ENCODE data around the gene KRT79.

The KRT79 gene

GRCh38 chr12:52818388-52818787 is 15.7 kb downstream of the KRT79 start:
- DNase-seq (ENCODE audit: low read depth): no peak
- no peak overlapping the region for H3K4me3 ChIP-seq (ENCODE audit: low read depth, low read length)
- TF ChIP-seq CTCF (conservative IDR thresholded peaks at IDR 0.05; ENCODE audit: low read depth, low read length): no peak

DNA sequence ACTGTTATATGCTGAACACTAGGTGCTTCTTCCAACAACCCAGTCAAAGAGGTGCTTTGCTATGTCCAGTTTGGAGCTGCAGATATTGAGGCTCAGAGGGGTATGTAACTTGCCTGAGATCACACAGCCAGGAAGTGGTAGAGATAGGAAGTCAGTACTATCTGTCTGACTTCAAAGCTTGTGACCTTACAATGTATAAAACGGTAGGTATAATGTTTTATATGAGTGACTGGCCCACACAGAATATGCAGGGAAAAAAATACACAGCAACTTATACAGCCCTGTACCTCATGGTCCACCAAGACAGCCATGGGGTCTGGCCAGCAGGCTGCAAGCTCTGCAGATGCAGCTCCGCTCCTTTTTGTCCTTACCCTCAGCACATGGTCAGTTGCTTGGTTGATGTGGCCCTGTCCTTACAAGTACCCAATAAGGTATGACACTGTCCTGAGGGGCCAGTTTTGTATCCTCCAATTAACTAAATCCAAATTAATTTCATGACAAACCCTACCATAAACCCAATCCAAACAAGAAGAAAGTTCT is 16.3 kb downstream of the KRT79 start:
- no peak overlapping the region for H3K4me3 ChIP-seq (ENCODE audit: low read depth, low read length)
- DNase-seq (ENCODE audit: low read depth): no peak
- TF ChIP-seq CTCF (conservative IDR thresholded peaks at IDR 0.05; ENCODE audit: low read depth, low read length): no peak

- DNase-seq (ENCODE audit: low read depth): no peak
- no peak overlapping the region for H3K4me3 ChIP-seq (ENCODE audit: low read depth, low read length)
- TF ChIP-seq CTCF (conservative IDR thresholded peaks at IDR 0.05; ENCODE audit: low read depth, low read length): no peak
Observed at GRCh38 chr12:52817003-52817698, 17.0 kb downstream of the KRT79 start.

GRCh38 chr12:52815676-52816588 is 18.2 kb downstream of the KRT79 start:
- H3K4me3 ChIP-seq (ENCODE audit: low read depth, low read length): no peak overlapping the region
- TF ChIP-seq CTCF (conservative IDR thresholded peaks at IDR 0.05; ENCODE audit: low read depth, low read length): no peak
- DNase-seq (ENCODE audit: low read depth): no peak

DNA sequence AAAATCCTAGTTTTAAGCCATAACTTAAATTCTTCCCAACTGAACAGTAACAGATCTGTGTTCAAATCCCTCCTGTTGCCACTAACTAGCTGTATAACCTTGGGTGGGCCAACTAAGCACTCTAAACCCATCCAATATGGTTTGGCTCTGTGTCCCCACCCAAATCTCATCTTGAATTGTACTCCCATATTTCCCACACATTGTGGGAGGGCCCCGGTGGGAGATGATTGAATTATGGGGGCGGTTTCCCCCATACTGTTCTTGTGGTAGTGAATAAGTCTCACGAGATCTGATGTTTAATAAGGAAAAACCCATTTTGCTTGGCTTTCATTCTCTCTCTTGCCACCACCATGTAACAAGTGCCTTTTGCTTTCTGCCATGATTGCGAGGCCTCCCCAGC is 18.9 kb downstream of the KRT79 start:
- DNase-seq (ENCODE audit: low read depth): no peak

DNA sequence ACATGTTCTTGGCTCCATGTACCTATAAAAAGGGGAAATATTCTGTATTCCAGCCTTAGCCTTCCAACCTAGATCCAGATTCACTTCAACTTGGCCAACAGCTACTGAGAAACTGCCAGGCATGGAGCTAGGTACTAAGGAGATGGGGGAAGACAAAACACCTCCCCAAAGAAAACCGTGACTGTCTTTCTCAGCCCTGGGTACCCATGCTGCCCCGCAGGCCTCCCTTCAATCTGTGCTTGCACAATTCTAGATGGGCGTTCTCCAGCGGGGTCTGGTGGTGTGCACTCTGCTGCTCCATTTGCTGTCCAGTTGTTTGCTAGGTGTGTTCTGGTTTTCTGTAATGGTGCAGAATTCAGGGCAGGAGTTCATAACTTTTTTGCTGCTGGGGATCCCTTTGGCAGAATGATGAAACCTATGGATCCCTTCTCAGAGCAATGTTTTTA is 19.4 kb downstream of the KRT79 start:
- H3K4me3 ChIP-seq (ENCODE audit: low read depth, low read length): no peak overlapping the region
- no peak for TF ChIP-seq CTCF (conservative IDR thresholded peaks at IDR 0.05; ENCODE audit: low read depth, low read length)
- no peak for DNase-seq (ENCODE audit: low read depth)

More for the DNA sequence above, 18.9 kb downstream of the KRT79 start:
- H3K4me3 ChIP-seq (ENCODE audit: low read depth, low read length): no peak overlapping the region
- no peak for TF ChIP-seq CTCF (conservative IDR thresholded peaks at IDR 0.05; ENCODE audit: low read depth, low read length)
